ENCODE data around the gene RNF138.
A peak's percentile ranks its signal among the peaks of the same experiment; 100 is the strongest.
"Not testable (repeated sequence)": the region's sequence is repeated elsewhere in the genome, so short reads cannot be mapped to it uniquely, and the experiment has no call there.

The RNF138 gene, protein sequence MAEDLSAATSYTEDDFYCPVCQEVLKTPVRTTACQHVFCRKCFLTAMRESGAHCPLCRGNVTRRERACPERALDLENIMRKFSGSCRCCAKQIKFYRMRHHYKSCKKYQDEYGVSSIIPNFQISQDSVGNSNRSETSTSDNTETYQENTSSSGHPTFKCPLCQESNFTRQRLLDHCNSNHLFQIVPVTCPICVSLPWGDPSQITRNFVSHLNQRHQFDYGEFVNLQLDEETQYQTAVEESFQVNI

GRCh38 chr18:32091724-32092421 lies at the start of gene RNF138:
Gene RNF138, plus strand, starts transcription at chr18:32091874. Its CDS starts 903 bp downstream, at chr18:32092777.
- DNase-seq, result peak; percentile 80

GRCh38 chr18:32042337-32042736 lies 49.3 kb upstream of the RNF138 start:
- DNase-seq, result no peak

DNA sequence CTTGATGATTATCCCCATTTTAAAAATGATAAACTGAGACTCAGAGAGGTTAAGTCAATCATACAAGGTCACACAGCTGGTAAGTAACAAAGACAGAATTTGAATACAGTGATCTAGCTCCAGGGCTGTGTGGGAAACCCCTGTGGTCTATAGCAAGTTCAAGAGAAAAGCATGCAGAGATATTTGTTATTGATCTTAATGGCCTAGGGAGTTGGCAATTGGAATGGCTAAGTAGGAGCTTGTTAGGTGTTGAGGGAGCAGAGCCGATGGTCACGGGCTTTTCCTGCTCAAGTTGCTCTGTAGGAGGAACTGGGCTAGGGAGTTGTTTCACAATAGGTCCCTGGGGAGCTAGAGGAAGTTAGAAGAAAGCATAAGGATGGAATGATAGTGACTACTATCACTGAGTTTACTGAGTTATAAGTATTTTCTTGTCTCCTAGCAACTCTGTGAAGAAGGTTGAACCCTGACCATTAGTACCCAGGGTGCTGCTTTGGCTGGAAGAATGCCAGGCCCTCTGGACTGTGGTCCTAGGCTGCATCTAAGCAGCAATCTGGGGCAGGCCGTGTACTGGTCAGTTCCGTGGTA lies 43.1 kb upstream of the RNF138 start:
- peak; percentile 11 for DNase-seq

DNA sequence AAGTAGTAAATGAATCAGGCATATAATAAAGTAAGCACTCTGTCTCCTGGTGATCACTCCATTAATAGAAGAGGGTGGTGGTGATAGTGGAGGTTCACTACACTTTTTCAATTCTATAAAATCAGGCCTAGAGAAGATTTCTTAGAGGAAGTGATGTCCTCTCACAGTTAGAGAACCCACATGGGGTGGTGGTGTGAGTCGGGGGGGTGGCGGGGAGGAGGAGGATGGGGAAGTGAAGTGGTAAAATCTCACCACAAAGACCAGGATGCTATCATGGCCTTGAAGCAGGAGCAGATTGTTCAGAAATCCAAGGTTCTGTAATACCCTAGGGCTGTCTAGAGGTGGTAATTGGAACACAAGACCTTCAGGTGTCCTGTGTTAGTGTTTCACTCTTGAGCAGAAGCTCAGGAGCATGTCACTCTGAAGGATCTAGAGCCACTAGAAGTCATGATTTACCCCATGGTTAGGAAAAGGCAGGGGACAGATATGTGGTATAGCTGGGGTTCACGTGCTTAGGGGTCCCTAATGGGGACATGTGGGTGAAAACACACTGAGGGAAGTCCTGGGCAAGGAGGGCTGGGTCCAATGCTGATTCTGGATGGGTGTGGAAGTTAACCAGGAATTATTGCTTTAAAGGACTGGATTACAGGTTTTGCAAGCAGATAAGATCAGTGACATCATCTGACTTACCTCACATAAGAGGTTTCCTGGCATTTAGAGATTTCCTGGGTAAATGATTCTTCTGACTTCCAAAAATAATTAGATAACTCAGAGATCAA lies 42.1 kb upstream of the RNF138 start:
- peak; percentile 56 for DNase-seq

DNA sequence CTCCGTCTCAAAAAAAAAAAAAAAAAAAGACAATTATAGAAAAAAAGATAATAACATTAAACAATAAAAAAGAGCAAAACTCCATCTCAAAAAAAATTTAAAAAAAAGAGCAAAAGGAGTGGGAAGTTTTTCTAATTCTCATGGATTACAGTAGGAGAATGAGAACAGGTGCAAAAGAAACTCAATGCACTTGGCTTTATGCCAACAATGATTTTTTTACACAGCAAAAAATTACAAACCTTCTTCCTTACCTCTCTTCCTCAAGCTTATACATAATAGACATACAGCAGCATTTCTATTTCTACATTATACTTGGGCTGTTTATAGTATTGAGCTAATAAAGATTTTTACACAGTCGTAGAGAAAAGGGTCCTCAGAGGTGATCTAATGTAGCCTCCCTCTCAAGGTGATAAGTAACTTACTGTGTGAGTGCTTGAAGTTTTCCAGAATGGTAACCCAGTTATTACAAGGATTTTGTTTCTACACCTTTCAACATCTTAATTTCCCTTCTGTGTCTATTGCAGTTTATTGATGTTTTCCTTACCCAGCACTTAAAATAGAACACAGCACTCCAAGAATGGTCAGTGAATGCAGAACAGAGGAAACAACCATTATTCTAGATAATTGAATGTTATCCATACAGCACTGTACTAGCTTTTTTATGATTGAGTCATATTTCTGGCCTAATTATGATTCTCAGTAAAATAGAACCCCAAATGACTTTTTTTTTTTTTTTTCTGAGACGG lies 34.9 kb upstream of the RNF138 start:
- no peak for DNase-seq

- no peak for DNase-seq
Observed at GRCh38 chr18:32057624-32058165, 34.0 kb upstream of the RNF138 start.

DNA sequence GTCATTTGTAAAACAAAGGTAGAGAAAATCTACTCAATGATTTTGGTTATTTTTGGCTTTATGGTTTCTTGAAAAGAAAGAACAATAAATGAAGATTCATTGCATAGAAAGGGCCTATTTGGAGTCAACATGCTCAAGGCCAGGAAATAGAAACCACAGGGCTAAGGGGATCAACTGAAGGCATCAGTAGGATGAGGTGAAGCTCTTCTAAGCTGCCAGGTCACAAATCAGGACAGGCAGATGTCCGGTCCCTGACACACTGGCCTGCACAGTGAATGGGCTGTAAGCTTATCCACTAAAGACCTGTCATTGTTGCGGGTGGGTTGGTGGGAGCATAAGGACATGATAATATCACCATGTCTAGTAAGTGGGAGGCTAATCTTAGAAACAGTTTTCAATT lies 31.6 kb upstream of the RNF138 start:
- no peak for DNase-seq

DNA sequence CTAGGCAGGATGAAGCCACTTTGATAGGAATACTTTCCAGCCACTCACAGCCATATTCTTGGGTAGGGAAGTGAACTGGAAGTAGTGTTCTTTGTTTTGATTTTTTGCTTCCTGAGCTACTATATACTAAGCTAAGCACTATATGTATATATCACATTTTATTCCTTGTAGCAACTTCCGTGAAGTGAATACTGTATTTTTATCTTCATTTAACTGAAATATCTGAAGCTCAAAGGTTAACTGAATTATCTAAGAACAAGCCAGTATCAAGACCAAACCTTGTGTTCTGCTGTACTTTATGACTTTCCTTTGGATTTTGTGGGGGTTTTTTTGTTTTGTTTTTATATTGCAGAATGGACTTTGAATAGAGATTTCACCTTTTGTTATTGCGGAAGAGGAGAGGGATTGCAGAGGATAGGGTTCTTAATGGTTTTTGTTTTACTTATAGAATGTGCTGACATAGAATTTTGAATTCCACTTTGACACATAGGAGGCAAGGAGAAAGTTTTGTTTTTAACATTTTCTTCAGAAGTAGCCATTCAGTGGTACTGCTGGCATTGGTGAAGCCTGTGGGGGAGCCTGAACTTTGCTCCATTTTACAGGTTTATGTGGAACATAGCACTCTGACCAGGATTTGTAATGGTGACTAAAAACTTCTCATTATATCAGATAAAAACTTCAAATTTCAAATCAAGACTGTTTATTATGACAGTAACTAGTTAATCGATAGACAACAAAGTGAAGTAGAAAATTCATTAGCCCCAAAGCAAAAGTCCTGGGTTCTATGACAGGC lies 24.1 kb upstream of the RNF138 start:
- no peak for DNase-seq

- no peak for DNase-seq
Observed at GRCh38 chr18:32072321-32072720, 19.4 kb upstream of the RNF138 start.

GRCh38 chr18:32074206-32074605 lies 17.5 kb upstream of the RNF138 start:
- DNase-seq, result no peak

DNA sequence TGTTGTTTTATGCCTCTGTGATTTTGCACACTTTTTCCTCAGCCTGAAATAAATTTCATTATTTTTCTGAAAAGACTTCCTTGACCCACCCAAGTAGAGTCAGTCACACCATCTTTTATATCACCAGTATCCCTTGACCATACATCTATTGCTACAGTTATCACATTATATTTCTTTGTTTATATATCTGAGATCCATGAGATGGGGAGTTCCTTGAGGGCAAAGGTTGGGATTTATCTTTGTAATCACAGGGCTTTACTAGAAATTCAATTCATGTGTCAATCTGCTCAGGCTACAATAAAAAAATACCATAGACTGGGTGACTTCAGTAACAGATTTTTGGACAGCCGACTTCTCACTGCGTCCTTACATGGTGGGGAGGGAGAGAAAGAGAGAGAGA lies 12.8 kb upstream of the RNF138 start:
- no peak for DNase-seq

- DNase-seq, result no peak
Observed at GRCh38 chr18:32081881-32082280, 9.8 kb upstream of the RNF138 start.

DNA sequence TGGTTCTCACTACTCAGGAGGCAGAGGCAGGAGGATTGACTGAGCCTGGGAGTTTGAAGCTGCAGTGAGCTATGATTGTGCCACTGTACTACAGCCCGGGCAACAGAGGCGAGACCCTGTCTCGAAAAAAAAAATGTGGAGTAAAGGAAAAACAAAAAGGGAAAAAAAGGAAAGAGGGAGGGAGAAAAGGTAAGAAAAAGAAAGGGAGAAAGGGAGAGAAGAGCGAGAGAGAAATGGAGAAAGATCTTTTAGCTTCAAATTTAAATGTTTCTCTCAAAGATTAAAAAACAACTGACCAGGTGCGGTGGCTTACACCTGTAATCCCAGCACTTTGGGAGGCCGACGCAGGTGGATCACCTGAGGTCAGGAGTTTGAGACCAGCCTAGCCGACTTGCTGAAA lies 7.9 kb upstream of the RNF138 start:
- DNase-seq, result no peak

DNA sequence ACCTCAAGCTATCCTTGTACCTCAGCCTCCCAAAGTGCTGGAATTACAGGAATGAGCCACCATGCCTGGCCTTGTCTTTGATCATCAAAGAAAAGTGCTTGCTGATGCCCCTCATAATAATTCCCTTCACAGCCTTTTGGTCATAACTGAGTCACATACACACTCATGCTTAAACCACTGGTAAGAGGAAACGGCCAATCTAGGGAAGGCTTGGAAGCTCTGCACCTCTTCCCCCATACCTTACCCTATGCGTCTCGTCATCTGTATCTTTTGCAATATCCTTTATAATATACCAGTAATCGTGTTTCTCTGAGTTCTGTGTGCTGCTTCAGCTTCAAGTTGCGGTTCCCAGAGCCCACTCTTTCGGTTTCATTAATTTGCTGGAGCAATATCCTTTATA lies 4.8 kb upstream of the RNF138 start:
- no peak for DNase-seq

GRCh38 chr18:32090831-32091230 lies 843 bp upstream of the RNF138 start:
- DNase-seq, result not testable (repeated sequence)

DNA sequence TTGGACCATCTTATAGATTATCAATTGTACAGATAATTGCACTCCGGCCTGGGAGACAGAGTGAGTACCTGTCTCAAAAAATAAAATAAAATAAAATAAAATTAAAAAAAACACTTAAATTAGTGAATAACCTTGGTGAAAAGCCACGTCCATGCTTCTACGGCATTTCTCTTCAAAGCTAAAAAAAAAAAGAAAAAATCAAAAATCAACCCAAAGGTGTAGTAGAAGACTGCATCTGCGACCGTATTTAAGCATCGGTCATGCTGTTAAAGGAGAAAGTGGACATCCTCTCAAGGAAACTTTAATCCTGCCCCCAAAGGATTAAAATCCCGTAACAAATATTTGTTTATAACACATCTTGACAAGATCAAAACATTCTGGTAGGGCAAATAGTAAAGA lies 350 bp upstream of the RNF138 start:
- DNase-seq, result no peak

GRCh38 chr18:32092422-32093101 lies 888 bp downstream of the RNF138 start:
- peak; percentile 97 for DNase-seq

DNA sequence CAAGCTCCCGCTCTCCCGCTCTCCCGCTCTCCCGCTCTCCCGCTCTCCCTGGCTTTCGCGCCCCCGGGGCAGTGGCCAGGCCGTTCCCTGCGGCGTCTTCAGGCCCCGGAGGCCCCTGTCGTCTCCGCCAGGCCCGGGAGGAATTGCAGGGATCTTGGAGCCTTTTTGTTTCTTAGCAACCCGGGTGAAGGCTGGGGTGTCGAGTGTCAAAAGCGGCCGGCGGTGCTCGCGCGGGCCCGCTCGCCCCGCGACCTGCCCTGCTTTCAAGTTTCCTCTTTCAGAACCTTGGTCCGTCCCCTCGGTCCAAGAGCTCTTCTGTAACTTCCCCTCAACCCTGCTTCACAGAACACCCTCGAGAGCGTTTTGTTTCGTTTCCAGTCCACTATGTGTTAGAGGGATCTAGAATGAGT lies 1.4 kb downstream of the RNF138 start:
- peak; percentile 7 for DNase-seq

DNA sequence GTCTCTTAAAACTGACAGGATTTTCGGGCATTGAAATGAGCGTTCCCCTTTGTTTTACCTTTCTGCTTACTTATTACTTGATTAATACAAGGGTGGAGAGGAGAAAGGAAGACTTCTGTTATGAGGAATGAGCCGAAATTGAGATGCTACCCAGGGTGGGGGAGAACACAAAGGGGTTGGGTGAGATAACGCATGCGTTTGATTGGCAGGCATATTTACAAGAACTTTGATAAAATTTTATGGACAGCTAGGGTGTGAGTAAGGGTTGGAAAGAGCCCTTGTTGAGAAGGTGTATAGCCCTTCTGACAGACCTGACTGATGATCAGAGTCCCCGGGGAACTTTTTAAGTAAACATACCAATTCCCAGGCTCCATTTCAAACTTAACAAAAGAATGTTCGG lies 1.8 kb downstream of the RNF138 start:
- no peak for DNase-seq

DNA sequence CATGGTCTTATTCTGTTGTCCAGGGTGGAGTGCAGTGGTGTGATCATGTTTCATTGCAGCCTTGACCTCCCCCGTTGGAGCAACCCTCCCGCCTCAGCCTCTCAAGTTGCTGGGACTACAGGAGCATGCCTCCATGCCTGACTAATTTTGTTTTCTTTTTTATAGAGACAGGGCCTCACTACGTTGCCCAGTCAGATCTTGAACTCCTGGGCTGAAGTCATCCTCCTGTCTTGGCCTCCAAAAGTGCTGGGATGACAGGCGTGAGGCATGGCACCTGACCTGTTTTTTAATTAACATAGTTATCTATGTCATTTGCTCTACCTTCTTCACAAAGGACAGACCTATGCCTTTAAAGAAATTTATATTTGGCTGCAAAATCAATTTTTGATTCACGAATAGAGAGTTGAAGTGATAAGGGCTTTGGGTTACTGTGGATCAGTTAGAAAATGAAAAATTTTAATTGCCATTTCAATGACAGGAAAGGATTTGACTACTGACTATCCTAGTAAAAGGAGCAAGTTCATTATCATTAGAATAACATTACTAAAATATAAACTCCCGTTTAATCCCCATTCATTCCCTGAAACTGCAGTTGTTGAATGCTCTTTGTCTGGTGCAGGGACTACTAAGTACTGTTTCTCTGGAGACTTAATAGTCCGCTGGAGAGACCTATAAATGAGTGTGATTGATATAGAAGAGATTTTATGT lies 3.7 kb downstream of the RNF138 start:
- DNase-seq, result no peak

DNA sequence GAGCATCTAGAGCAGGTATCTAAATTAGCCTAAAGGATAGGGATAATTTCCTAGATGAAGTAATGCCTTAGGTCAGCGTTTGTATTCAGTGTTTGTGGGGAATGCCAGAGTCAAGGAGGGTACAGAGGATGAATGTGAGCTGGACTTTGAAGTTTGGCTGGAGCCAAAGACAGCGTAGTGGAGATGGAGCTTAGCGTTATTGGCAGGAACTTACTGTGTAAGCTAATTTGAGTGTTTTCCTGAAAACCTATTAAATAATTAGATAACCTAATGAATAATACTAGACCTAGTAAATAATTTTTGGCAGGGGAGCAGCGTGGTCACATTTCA lies 4.2 kb downstream of the RNF138 start:
- DNase-seq, result no peak
